Kidney tubule cell (primary cell): ENCODE results near the gene LARP6.
"Not testable (repeated sequence)": the region's sequence is repeated elsewhere in the genome, so short reads cannot be mapped to it uniquely, and the experiment has no call there.

ENCODE experiments used
- DNase-seq: peaks from one replicate; pipeline ENCODE4 v3.0.0-alpha.2; 2018; ENCODE audit warnings: low spot score

The LARP6 gene

GRCh38 chr15:70829371-70830166 is 24.4 kb downstream of the LARP6 start:
- DNase-seq = peak; percentile 14

GRCh38 chr15:70827721-70828120 is 26.2 kb downstream of the LARP6 start:
- DNase-seq = no peak

- DNase-seq = peak; percentile 77
These were observed 27.3 kb downstream of the LARP6 start for GRCh38 chr15:70826634-70827033.

- no peak for DNase-seq
These were observed 28.1 kb downstream of the LARP6 start for GRCh38 chr15:70825841-70826240.

GRCh38 chr15:70823196-70823595 is 30.8 kb downstream of the LARP6 start:
- no peak for DNase-seq

- DNase-seq = no peak
These were observed 33.7 kb downstream of the LARP6 start for GRCh38 chr15:70820214-70820613.

GRCh38 chr15:70818580-70818979 is 35.4 kb downstream of the LARP6 start:
- no peak for DNase-seq

- no peak for DNase-seq
These were observed 36.7 kb downstream of the LARP6 start for GRCh38 chr15:70817266-70817665.

- DNase-seq = no peak
These were observed 38.4 kb downstream of the LARP6 start for GRCh38 chr15:70815604-70816003.

GRCh38 chr15:70815011-70815410 is 38.9 kb downstream of the LARP6 start:
- not testable (repeated sequence) for DNase-seq

- DNase-seq = no peak
These were observed 41.1 kb downstream of the LARP6 start for GRCh38 chr15:70812827-70813364.

GRCh38 chr15:70810916-70811578 is 42.9 kb downstream of the LARP6 start:
- DNase-seq = no peak

GRCh38 chr15:70806992-70807712 is 46.8 kb downstream of the LARP6 start:
- peak; percentile 81 for DNase-seq

GRCh38 chr15:70804388-70804787 is 49.6 kb downstream of the LARP6 start:
- DNase-seq = not testable (repeated sequence)

GRCh38 chr15:70802629-70803028 is 51.3 kb downstream of the LARP6 start:
- peak; percentile 86 for DNase-seq

- DNase-seq = no peak
These were observed 52.8 kb downstream of the LARP6 start for GRCh38 chr15:70801109-70801508.

GRCh38 chr15:70799667-70800450 is 54.1 kb downstream of the LARP6 start:
- DNase-seq = peak; percentile 73

- peak; percentile 69 for DNase-seq
These were observed 56.5 kb downstream of the LARP6 start for GRCh38 chr15:70797464-70797863.

GRCh38 chr15:70796516-70797310 is 57.2 kb downstream of the LARP6 start:
- no peak for DNase-seq

- DNase-seq = peak; percentile 96
These were observed 58.7 kb downstream of the LARP6 start for GRCh38 chr15:70795311-70795665.
